Neuronal stem cell (in vitro differentiated cells): ENCODE results near the gene NFATC3.

Experiments used
- DNase-seq: peaks from one replicate; pipeline ENCODE4 v3.0.0-alpha.2; 2013; ENCODE audit warnings: low spot score
- H2AFZ ChIP-seq: one replicate; pipeline ENCODE4 v1.6.1; 2013; ENCODE audit warnings: mild to moderate bottlenecking, low read length, inconsistent platforms
- H2AK5ac ChIP-seq: 2 replicates; pipeline ENCODE4 v1.6.1; 2013; ENCODE audit warnings: low read depth, mild to moderate bottlenecking, inconsistent platforms, low read length, moderate library complexity, mixed read lengths
- H2BK120ac ChIP-seq: 2 replicates; pipeline ENCODE4 v1.6.1; 2013; ENCODE audit warnings: low read depth, mild to moderate bottlenecking, inconsistent platforms, low read length, moderate library complexity, mixed read lengths
- H2BK12ac ChIP-seq: one replicate; pipeline ENCODE4 v1.6.1; 2013; ENCODE audit warnings: low read length, inconsistent platforms
- H2BK15ac ChIP-seq: 2 replicates; pipeline ENCODE4 v1.6.1; 2013; ENCODE audit warnings: mild to moderate bottlenecking, low read length, inconsistent platforms, mixed read lengths
- H2BK5ac ChIP-seq: one replicate; pipeline ENCODE4 v1.6.1; 2013; ENCODE audit warnings: inconsistent platforms, mild to moderate bottlenecking, low read length, moderate library complexity
- H3K14ac ChIP-seq: one replicate; pipeline ENCODE4 v1.6.1; 2013; ENCODE audit warnings: low read length, inconsistent platforms
- H3K18ac ChIP-seq: 2 replicates; pipeline ENCODE4 v1.6.1; 2013; ENCODE audit warnings: low read length, inconsistent platforms
- H3K23ac ChIP-seq: 2 replicates; pipeline ENCODE4 v1.6.1; 2013; ENCODE audit warnings: low read depth, mild to moderate bottlenecking, mixed read lengths, low read length, inconsistent platforms; ENCODE audit not compliant: poor library complexity
- H3K27ac ChIP-seq: replicated peaks from 3 replicates; pipeline ENCODE4 v1.5.1; 2013; ENCODE audit warnings: low read length, inconsistent platforms
- H3K27me3 ChIP-seq, 3 experiments: 2 replicates each; pipeline ENCODE4 v1.6.1; 2013; ENCODE audit warnings: low read length in 3 of 3, mild to moderate bottlenecking in 2 of 3, inconsistent platforms in 1 of 3, low read depth in 1 of 3, mixed read lengths in 1 of 3, moderate library complexity in 1 of 3; ENCODE audit not compliant: control insufficient read depth in 3 of 3, insufficient read depth in 3 of 3
- H3K36me3 ChIP-seq, 2 donors: replicated peaks in 1 of 2; 2 replicates each; pipeline ENCODE4 v1.6.1; 2013; ENCODE audit warnings: low read length in 2 of 2; ENCODE audit not compliant: control insufficient read depth in 2 of 2, insufficient read depth in 2 of 2
- H3K4ac ChIP-seq: 2 replicates; pipeline ENCODE4 v1.6.1; 2013; ENCODE audit warnings: inconsistent platforms, mild to moderate bottlenecking, low read length, moderate library complexity
- H3K4me1 ChIP-seq, 2 donors: 1 replicate in 1 of 2; 2 replicates in 1 of 2; pipeline ENCODE4 v1.6.1; 2013; ENCODE audit warnings: low read length in 2 of 2, low read depth in 1 of 2; ENCODE audit not compliant: control insufficient read depth in 2 of 2, insufficient read depth in 1 of 2
- H3K4me2 ChIP-seq: one replicate; pipeline ENCODE4 v1.6.1; 2013; ENCODE audit warnings: mild to moderate bottlenecking, low read length, inconsistent platforms; ENCODE audit not compliant: insufficient read depth, poor library complexity, severe bottlenecking
- H3K4me3 ChIP-seq, 2 donors: 2 replicates each; pipeline ENCODE4 v1.5.1; 2013; ENCODE audit warnings: low read length in 2 of 2, mild to moderate bottlenecking in 2 of 2, inconsistent platforms in 1 of 2, moderate library complexity in 1 of 2
- H3K79me1 ChIP-seq: one replicate; pipeline ENCODE4 v1.6.1; 2013; ENCODE audit warnings: low read depth, mild to moderate bottlenecking, inconsistent platforms, low read length, moderate library complexity
- H3K9ac ChIP-seq: one replicate; pipeline ENCODE4 v1.6.1; 2013; ENCODE audit warnings: mild to moderate bottlenecking, low read depth, low read length, inconsistent platforms; ENCODE audit not compliant: poor library complexity
- H3K9me3 ChIP-seq, 2 donors: replicated peaks in 1 of 2; 2 replicates each; pipeline versions ENCODE3 to v1.6.1; 2013; ENCODE audit warnings: low read length in 2 of 2, mild to moderate bottlenecking in 2 of 2, inconsistent platforms in 1 of 2, low read depth in 1 of 2, mixed read lengths in 1 of 2, moderate library complexity in 1 of 2; ENCODE audit not compliant: control insufficient read depth in 2 of 2, insufficient read depth in 1 of 2
- H4K8ac ChIP-seq: one replicate; pipeline ENCODE4 v1.6.1; 2013; ENCODE audit warnings: low read depth, mild to moderate bottlenecking, inconsistent platforms, low read length, moderate library complexity
- H4K91ac ChIP-seq: one replicate; pipeline ENCODE4 v1.6.1; 2013; ENCODE audit warnings: low read length, low read depth, mild to moderate bottlenecking, inconsistent platforms; ENCODE audit not compliant: poor library complexity
- WGBS, 2 donors: extraction: QIAGEN DNeasy Blood & Tissue Kit; methylation state at CpG; one replicate each; pipeline ENCODE4 v1.1.7; 2013; ENCODE audit warnings: missing lambda C conversion rate in 2 of 2, mixed read lengths in 1 of 2; ENCODE audit not compliant: insufficient read length in 2 of 2, insufficient replicate concordance in 1 of 2; ENCODE audit errors: extremely low coverage in 2 of 2; 5-methylcytosine and 5-hydroxymethylcytosine counted together

NFATC3 gene

GRCh38 chr16:68186877-68187276, 101.7 kb downstream of the NFATC3 start:
- H3K4me1 ChIP-seq: no peaks in the 10 kb centered on the region
- peak overlapping the region; percentile 96 for H4K8ac ChIP-seq
- H3K9me3 ChIP-seq: peaks cover 5 to 30% of the 10 kb centered on the region in 2 donors
- H2AK5ac ChIP-seq: no peak overlapping the region
- H3K4me3 ChIP-seq: peak overlapping the region in 1 of 2 donors; percentile 67
- H3K18ac ChIP-seq: peak overlapping the region; percentile 83
- WGBS, 2 donors: no CpG with 5 or more reads among the region's 7 CpGs
- no peak overlapping the region for H3K14ac ChIP-seq
- H3K27me3 ChIP-seq: no peaks in the 10 kb centered on the region
- H3K9ac ChIP-seq: peak overlapping the region; percentile 77
- H3K36me3 ChIP-seq: peaks cover 26 to 93% of the 10 kb centered on the region in 2 donors
- H3K4ac ChIP-seq: no peak overlapping the region
- H2BK5ac ChIP-seq: no peak overlapping the region
- no peak overlapping the region for H2AFZ ChIP-seq
- H3K23ac ChIP-seq: peak overlapping the region; percentile 93
- peaks cover 2% of the 10 kb centered on the region for H3K79me1 ChIP-seq
- no peak overlapping the region for H3K27ac ChIP-seq
- no peak overlapping the region for H4K91ac ChIP-seq
- no peak overlapping the region for H3K4me2 ChIP-seq
- no peak overlapping the region for H2BK15ac ChIP-seq
- no peak overlapping the region for H2BK120ac ChIP-seq
- no peak overlapping the region for H2BK12ac ChIP-seq
- no peak for DNase-seq

GRCh38 chr16:68187505-68187904, 102.3 kb downstream of the NFATC3 start:
- no peak overlapping the region for H3K4me3 ChIP-seq
- H2BK5ac ChIP-seq: no peak overlapping the region
- no peak overlapping the region for H3K4ac ChIP-seq
- no peak overlapping the region for H4K91ac ChIP-seq
- no peak overlapping the region for H4K8ac ChIP-seq
- no peaks in the 10 kb centered on the region for H3K27me3 ChIP-seq
- peaks cover 26 to 92% of the 10 kb centered on the region in 2 donors for H3K36me3 ChIP-seq
- WGBS, 2 donors: no CpG with 5 or more reads among the region's 2 CpGs
- no peak overlapping the region for H2BK120ac ChIP-seq
- H3K18ac ChIP-seq: no peak overlapping the region
- no peak overlapping the region for H2AFZ ChIP-seq
- DNase-seq: no peak
- no peak overlapping the region for H3K9ac ChIP-seq
- H2AK5ac ChIP-seq: no peak overlapping the region
- no peaks in the 10 kb centered on the region for H3K4me1 ChIP-seq
- H3K9me3 ChIP-seq: peaks cover 5 to 30% of the 10 kb centered on the region in 2 donors
- no peak overlapping the region for H3K14ac ChIP-seq
- no peak overlapping the region for H3K4me2 ChIP-seq
- peaks cover 2% of the 10 kb centered on the region for H3K79me1 ChIP-seq
- no peak overlapping the region for H2BK12ac ChIP-seq
- H3K23ac ChIP-seq: no peak overlapping the region
- no peak overlapping the region for H3K27ac ChIP-seq
- H2BK15ac ChIP-seq: no peak overlapping the region

GRCh38 chr16:68188170-68188569, 103.0 kb downstream of the NFATC3 start:
- no peaks in the 10 kb centered on the region for H3K4me1 ChIP-seq
- no peak overlapping the region for H2AK5ac ChIP-seq
- H4K8ac ChIP-seq: no peak overlapping the region
- H2BK12ac ChIP-seq: peak overlapping the region; percentile 30
- H3K9ac ChIP-seq: no peak overlapping the region
- H3K79me1 ChIP-seq: peaks cover 2% of the 10 kb centered on the region
- no peak overlapping the region for H2AFZ ChIP-seq
- H2BK5ac ChIP-seq: no peak overlapping the region
- no peak overlapping the region for H3K23ac ChIP-seq
- H3K14ac ChIP-seq: no peak overlapping the region
- H3K9me3 ChIP-seq: peaks cover 5 to 30% of the 10 kb centered on the region in 2 donors
- H3K4me2 ChIP-seq: no peak overlapping the region
- H2BK15ac ChIP-seq: no peak overlapping the region
- WGBS, 2 donors: no CpG with 5 or more reads among the region's 10 CpGs
- no peak overlapping the region for H4K91ac ChIP-seq
- H3K4ac ChIP-seq: no peak overlapping the region
- H2BK120ac ChIP-seq: no peak overlapping the region
- H3K36me3 ChIP-seq: peaks cover 24 to 92% of the 10 kb centered on the region in 2 donors
- no peak overlapping the region for H3K27ac ChIP-seq
- no peaks in the 10 kb centered on the region for H3K27me3 ChIP-seq
- no peak for DNase-seq
- no peak overlapping the region for H3K4me3 ChIP-seq
- H3K18ac ChIP-seq: no peak overlapping the region

- H3K4ac ChIP-seq: no peak overlapping the region
- no peak overlapping the region for H3K27ac ChIP-seq
- no CpG with 5 or more reads among the region's 1 CpG for WGBS, 2 donors
- H3K9me3 ChIP-seq: peaks cover 5 to 30% of the 10 kb centered on the region in 2 donors
- no peak overlapping the region for H3K18ac ChIP-seq
- DNase-seq: no peak
- no peak overlapping the region for H2AFZ ChIP-seq
- H3K4me3 ChIP-seq: no peak overlapping the region
- H2BK12ac ChIP-seq: no peak overlapping the region
- no peaks in the 10 kb centered on the region for H3K27me3 ChIP-seq
- H2BK120ac ChIP-seq: no peak overlapping the region
- H3K23ac ChIP-seq: no peak overlapping the region
- H2AK5ac ChIP-seq: no peak overlapping the region
- H4K8ac ChIP-seq: no peak overlapping the region
- no peak overlapping the region for H3K14ac ChIP-seq
- no peak overlapping the region for H2BK15ac ChIP-seq
- H3K79me1 ChIP-seq: peaks cover 2% of the 10 kb centered on the region
- no peak overlapping the region for H2BK5ac ChIP-seq
- H3K36me3 ChIP-seq: peaks cover 20 to 87% of the 10 kb centered on the region in 2 donors
- no peaks in the 10 kb centered on the region for H3K4me1 ChIP-seq
- H3K9ac ChIP-seq: no peak overlapping the region
- H4K91ac ChIP-seq: no peak overlapping the region
- H3K4me2 ChIP-seq: no peak overlapping the region
Measured at GRCh38 chr16:68190081-68190480, 104.9 kb downstream of the NFATC3 start.
